HepG2 (cell line): ENCODE measurements around the gene SERPINB1. TPM values are rescaled to one million over a fixed set of nuclear protein-coding genes. Genes with fewer than 3 reads are reported as not detected.

Experiments used
- ATAC-seq: fragments of 200-7000 bp; cut with Tn5 transposase; 3 replicates; pipeline ENCODE4 v1.9.1; 2020; ENCODE audit warnings: mild to moderate bottlenecking, moderate library complexity
- BruUV-seq: library from RNA; stranded (reverse); fragments of 400-500 nt; replicated peaks from 2 replicates; lab custom pipeline; 2021; lab: Mats Ljungman, UMichigan
- CTCF ChIA-PET: fragments of 300-600 bp; formaldehyde crosslinking; extraction: SDS; loops from one replicate; lab custom pipeline; 2021; ENCODE audit warnings: low total read pairs, inconsistent platforms, low intra/inter-chr PET ratio; lab: Yijun Ruan, JAX
- POLR2A ChIA-PET: fragments of 350-600 bp; sonication (Branson Sonifier 250); formaldehyde crosslinking; loops from one replicate; lab custom pipeline; 2020; ENCODE audit warnings: antibody characterized with exemption, inconsistent platforms; lab: Yijun Ruan, JAX
- DNase-seq: peaks from one replicate; pipeline ENCODE4 v3.0.0-alpha.2; 2015; ENCODE audit warnings: low spot score
- FAIRE-seq: peaks from 3 replicates; lab custom pipeline; 2011; peaks lifted over from hg19 to GRCh38; lab: Jason Lieb, UNC
- H2AFZ ChIP-seq: one replicate; pipeline ENCODE4 v1.6.1; 2011; ENCODE audit warnings: low read length, inconsistent platforms
- H3K27ac ChIP-seq: fragments of 300-600 bp; 3 replicates; pipeline ENCODE4 v1.8.0; 2011; ENCODE audit warnings: mixed run types, mild to moderate bottlenecking, mixed read lengths, low read length, inconsistent platforms; ENCODE audit not compliant: insufficient read depth; ENCODE audit errors: extremely low read length
- H3K27me3 ChIP-seq, 2 experiments: fragments of 200-600 bp in 1 of 2; 2 replicates in 1 of 2; 3 replicates in 1 of 2; pipeline versions ENCODE4 v1.6.0 to v1.8.0; 2011; ENCODE audit warnings: low read length in 2 of 2, mild to moderate bottlenecking in 2 of 2, moderate library complexity in 2 of 2, inconsistent platforms in 1 of 2; ENCODE audit not compliant: insufficient read depth in 2 of 2, control insufficient read depth in 1 of 2
- H3K36me3 ChIP-seq, 2 experiments: fragments of 200-600 bp in 1 of 2; replicated peaks in 1 of 2; 2 replicates in 1 of 2; 3 replicates in 1 of 2; pipeline versions ENCODE4 v1.5.1 to v1.8.0; 2011; ENCODE audit warnings: low read length in 2 of 2, inconsistent platforms in 1 of 2; ENCODE audit not compliant: insufficient read depth in 2 of 2, control insufficient read depth in 1 of 2
- H3K4me1 ChIP-seq: 2 replicates; pipeline ENCODE4 v1.5.1; 2012; ENCODE audit warnings: low read length, inconsistent platforms; ENCODE audit not compliant: insufficient read depth
- H3K4me2 ChIP-seq: 2 replicates; pipeline ENCODE4 v1.6.0; 2011; ENCODE audit warnings: low read depth, low read length, inconsistent platforms
- H3K4me3 ChIP-seq, 3 experiments: fragments of 200-600 bp in 1 of 3; sonication (generic), shearing (Covaris generic) in 1 of 3; replicated peaks in 1 of 3; 2 replicates each; pipeline ENCODE4 v1.5.1; 2011 to 2016; ENCODE audit warnings: low read length in 3 of 3, inconsistent platforms in 2 of 3, low read depth in 2 of 3, mild to moderate bottlenecking in 2 of 3, control low read depth in 1 of 3, mixed read lengths in 1 of 3; ENCODE audit not compliant: insufficient read depth in 1 of 3
- H3K79me2 ChIP-seq: one replicate; pipeline ENCODE4 v1.6.1; 2011; ENCODE audit warnings: low read length, inconsistent platforms; ENCODE audit not compliant: insufficient read depth
- H3K9ac ChIP-seq: 2 replicates; pipeline ENCODE4 v1.6.0; 2011; ENCODE audit warnings: mild to moderate bottlenecking, low read depth, low read length, inconsistent platforms; ENCODE audit not compliant: insufficient read depth
- H3K9me3 ChIP-seq: 2 replicates; pipeline ENCODE4 v1.5.1; 2012; ENCODE audit warnings: mild to moderate bottlenecking, low read length
- H4K20me1 ChIP-seq: 2 replicates; pipeline ENCODE4 v1.6.0; 2011; ENCODE audit warnings: inconsistent platforms, mild to moderate bottlenecking, low read length, moderate library complexity; ENCODE audit not compliant: insufficient read depth
- DPF2 ChIP-seq: sonication (generic); formaldehyde crosslinking; IDR thresholded peaks from 2 replicates; pipeline ENCODE4 v1.4.0; 2020; ENCODE audit warnings: mild to moderate bottlenecking, low read depth, missing genetic modification reagents, borderline replicate concordance
- FOSL2 ChIP-seq: sonication (generic); formaldehyde crosslinking; IDR thresholded peaks from 2 replicates; pipeline ENCODE4 v1.4.0; 2020; ENCODE audit warnings: missing genetic modification reagents
- RELA ChIP-seq: sonication (generic); formaldehyde crosslinking; IDR thresholded peaks from 2 replicates; pipeline ENCODE4 v1.4.0; 2020; ENCODE audit warnings: missing genetic modification reagents
- SAP130 ChIP-seq: IDR thresholded peaks from 2 replicates; pipeline ENCODE4 v1.6.1; 2016; ENCODE audit warnings: low read depth
- TCF7 ChIP-seq: sonication (generic); IDR thresholded peaks from 2 replicates; pipeline ENCODE4 v1.6.1; 2016; ENCODE audit warnings: antibody characterized with exemption, low read depth
- ZBTB38 ChIP-seq: sonication (generic); formaldehyde crosslinking; IDR thresholded peaks from 2 replicates; pipeline ENCODE4 v1.5.1; 2020; ENCODE audit warnings: mild to moderate bottlenecking, missing genetic modification reagents
- ZFP91 ChIP-seq: sonication (generic); formaldehyde crosslinking; IDR thresholded peaks from 2 replicates; pipeline ENCODE4 v1.9.0; 2022; ENCODE audit warnings: missing genetic modification reagents, mild to moderate bottlenecking, borderline replicate concordance
- ZNF121 ChIP-seq: sonication (generic); formaldehyde crosslinking; IDR thresholded peaks from 2 replicates; pipeline ENCODE4 v1.5.0; 2020; ENCODE audit warnings: mild to moderate bottlenecking, missing genetic modification reagents
- WGBS: methylation state at CpG from one replicate; pipeline ENCODE4 v1.1.6; 2017; ENCODE audit warnings: low lambda C conversion rate; 5-methylcytosine and 5-hydroxymethylcytosine counted together
- in situ Hi-C: cut with HindIII; loops from 2 replicates; pipeline ENCODE4 v1.10.0; 2017; ENCODE audit warnings: low pct_unique_long_range_greater_than_20kb; ENCODE audit not compliant: extremely low pct_ligation_motif_present
- intact Hi-C: fragments of 100-400 bp; cut with micrococcal nuclease; formaldehyde crosslinking; loops from one replicate; pipeline ENCODE4 v1.10.0; 2022; ENCODE audit not compliant: unreplicated experiment
- polyA plus RNA-seq, 8 experiments: library from polyadenylated mRNA; depleted of rRNA in 3 of 8; stranded (reverse) in 7 of 8; unstranded in 1 of 8; fragments of >200 nt; fragmentation: Illumina TruSeq in 4 of 8; extraction: Trizol in 4 of 8; gene quantifications; 2 replicates each; pipeline versions ENCODE4 v1.2.1 to v1.2.3, GENCODE V29; 2011 to 2016; ENCODE audit warnings: low read depth in 4 of 8, missing spikeins in 1 of 8, mixed read lengths in 1 of 8; ENCODE audit not compliant: insufficient read depth in 1 of 8
- total RNA-seq, 5 experiments: library from RNA; depleted of rRNA; stranded (reverse); fragments of >200 nt; fragmentation: Illumina TruSeq; extraction: Trizol; gene quantifications; 2 replicates each; pipeline ENCODE4 v1.2.3, GENCODE V29; 2016; ENCODE audit warnings: low read depth in 1 of 5
- TF ChIP-seq, protein P1 (sequence below), 2 experiments: sonication (generic) in 1 of 2; formaldehyde crosslinking in 1 of 2; IDR thresholded peaks; 2 replicates each; pipeline versions ENCODE4 v1.5.1 to v1.6.1; 2011 to 2020; ENCODE audit warnings: borderline replicate concordance in 1 of 2, low read depth in 1 of 2, low read length in 1 of 2, mild to moderate bottlenecking in 1 of 2, missing genetic modification reagents in 1 of 2, moderate library complexity in 1 of 2

Gene SERPINB1
- total and polyA plus RNA-seq, 2 of the 13 experiments (the other 11 are each of a cell fraction or from before 2014, with no cell fraction given), result 41.4 to 60.5 TPM

DNA sequence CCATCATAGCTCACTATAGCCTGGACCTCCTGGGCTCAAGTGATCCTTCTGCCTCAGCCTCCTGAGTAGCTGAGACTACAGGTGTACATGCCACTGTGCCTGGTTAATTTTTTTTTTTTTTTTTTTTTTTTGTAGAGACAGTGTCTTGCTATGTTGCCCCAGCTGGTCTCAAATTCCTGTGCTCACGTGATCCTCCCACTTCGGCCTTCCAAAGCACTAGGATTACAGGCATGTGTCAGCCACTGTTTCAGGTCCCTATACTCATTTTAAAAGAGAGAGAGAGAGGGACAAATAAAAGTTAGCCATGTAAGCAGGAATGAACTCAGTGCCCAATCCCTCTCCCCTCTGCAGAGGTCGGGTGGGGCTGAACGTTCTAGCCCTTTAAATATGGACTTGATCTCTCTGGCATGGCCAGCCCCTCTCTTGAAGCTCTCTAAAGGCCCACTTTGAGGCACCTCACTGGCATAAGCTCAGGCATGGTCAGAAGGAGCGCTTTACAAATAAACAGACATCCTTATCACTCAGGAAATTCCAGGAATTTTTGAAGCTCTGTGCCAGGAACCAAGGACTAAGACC is 9.0 kb upstream of the SERPINB1 start (continued):
- TF ChIP-seq ZFP91 (peak; percentile 56), TCF7 (0 out of 2 replicates have a peak, but pooled peaks have one; percentile 12), DPF2 (CRISPR knock-in tag) (peak; percentile 41; the same call in 1 of the 2 replicates), SAP130 (CRISPR knock-in tag) (0 out of 2 replicates have a peak, but pooled peaks have one; percentile 19), FOSL2 (CRISPR knock-in tag) (0 out of 2 replicates have a peak, but pooled peaks have one; percentile 13), ZNF121 (CRISPR knock-in tag) (peak; percentile 99)
- TF ChIP-seq, protein P1, sequence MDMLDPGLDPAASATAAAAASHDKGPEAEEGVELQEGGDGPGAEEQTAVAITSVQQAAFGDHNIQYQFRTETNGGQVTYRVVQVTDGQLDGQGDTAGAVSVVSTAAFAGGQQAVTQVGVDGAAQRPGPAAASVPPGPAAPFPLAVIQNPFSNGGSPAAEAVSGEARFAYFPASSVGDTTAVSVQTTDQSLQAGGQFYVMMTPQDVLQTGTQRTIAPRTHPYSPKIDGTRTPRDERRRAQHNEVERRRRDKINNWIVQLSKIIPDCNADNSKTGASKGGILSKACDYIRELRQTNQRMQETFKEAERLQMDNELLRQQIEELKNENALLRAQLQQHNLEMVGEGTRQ (IDR thresholded peaks at IDR 0.05; ENCODE audit: low read depth, low read length), result peak; percentile 36; the same call in 1 of the 2 replicates
- TF ChIP-seq, protein P1 (CRISPR knock-in tag; IDR thresholded peaks at IDR 0.05; ENCODE audit: borderline replicate concordance), result no peak

GRCh38 chr6:2848851-2849250 is 7.2 kb upstream of the SERPINB1 start:
- Histone ChIP-seq H2AFZ (no peak overlapping the region), H3K9me3 (no peaks in the 10 kb centered on the region), H3K4me1 (peaks cover 63% of the 10 kb centered on the region), H3K79me2 (no peaks in the 10 kb centered on the region), H3K27ac (no peak overlapping the region), H3K4me2 (no peak overlapping the region), H3K4me3 (no peak overlapping the region), H3K36me3 (no peaks in the 10 kb centered on the region), H3K9ac (no peak overlapping the region), H3K27me3 (no peaks in the 10 kb centered on the region), H4K20me1 (no peaks in the 10 kb centered on the region)
- no peak for DNase-seq
- no peak for FAIRE-seq
- TF ChIP-seq ZBTB38, result 0 out of 2 replicates have a peak, but pooled peaks have one; percentile 53
- no peak for TF ChIP-seq RELA
- ChIA-PET POLR2A (no interaction called here), CTCF (no interaction called here)
- no TSS peak for BruUV-seq
- 75% methylated on average over 10 of the region's 10 CpGs for WGBS
- in situ Hi-C loops (no loop called here), intact Hi-C loops (loop anchor here (5.0 kb wide), 1 partner anchor 208 kb away; no protein-coding TSS in a partner anchor)
- ATAC-seq, result no peak
